ENCODE results near the gene LGR6. TPM values are rescaled to one million over a fixed set of nuclear protein-coding genes. Genes with fewer than 3 reads are reported as not detected.

Gene LGR6
- total and polyA plus RNA-seq, 3 donors from 2014 or later: 8.1 to 18.4 (median 8.3) TPM

DNA sequence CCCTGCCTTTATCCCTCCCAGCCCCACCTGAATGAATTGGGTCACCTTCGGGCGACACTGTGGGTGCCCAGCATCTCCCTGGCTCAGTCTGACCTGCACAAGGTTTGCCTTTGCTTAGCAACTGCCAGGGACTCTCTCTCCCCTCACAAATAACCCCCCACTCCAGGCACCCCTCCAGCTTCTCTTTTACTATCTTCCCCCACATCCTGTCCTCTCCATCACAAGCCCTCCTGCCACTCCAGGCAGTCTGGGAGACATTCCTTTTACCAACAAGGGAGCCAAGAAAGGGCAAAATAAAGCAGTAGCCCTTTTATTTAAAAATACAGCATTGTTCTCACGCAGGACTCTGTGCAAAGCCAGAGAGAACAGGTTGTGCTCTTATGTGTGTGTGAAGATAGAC is 23.9 kb downstream of the LGR6 start:
- Histone ChIP-seq H3K36me3 (ENCODE audit: low read depth, missing control alignments) (no peaks in the 10 kb centered on the region), H3K9me3 (no peaks in the 10 kb centered on the region), H3K27ac (no peak overlapping the region), H3K27me3 (no peaks in the 10 kb centered on the region), H3K4me1 (peaks cover 5% of the 10 kb centered on the region), H3K4me3 (no peak overlapping the region)
- intact Hi-C loops (cut with DNase I; ENCODE audit: low total_unique reads): no loop called here
- whole genome bisulfite sequencing, 2 donors: 62 to 80% methylated on average over 3 of the region's 3 CpGs
- DNase-seq: no peak
- TF ChIP-seq POLR2A (IDR thresholded peaks at IDR 0.05): no peak
- TF ChIP-seq, protein P1, sequence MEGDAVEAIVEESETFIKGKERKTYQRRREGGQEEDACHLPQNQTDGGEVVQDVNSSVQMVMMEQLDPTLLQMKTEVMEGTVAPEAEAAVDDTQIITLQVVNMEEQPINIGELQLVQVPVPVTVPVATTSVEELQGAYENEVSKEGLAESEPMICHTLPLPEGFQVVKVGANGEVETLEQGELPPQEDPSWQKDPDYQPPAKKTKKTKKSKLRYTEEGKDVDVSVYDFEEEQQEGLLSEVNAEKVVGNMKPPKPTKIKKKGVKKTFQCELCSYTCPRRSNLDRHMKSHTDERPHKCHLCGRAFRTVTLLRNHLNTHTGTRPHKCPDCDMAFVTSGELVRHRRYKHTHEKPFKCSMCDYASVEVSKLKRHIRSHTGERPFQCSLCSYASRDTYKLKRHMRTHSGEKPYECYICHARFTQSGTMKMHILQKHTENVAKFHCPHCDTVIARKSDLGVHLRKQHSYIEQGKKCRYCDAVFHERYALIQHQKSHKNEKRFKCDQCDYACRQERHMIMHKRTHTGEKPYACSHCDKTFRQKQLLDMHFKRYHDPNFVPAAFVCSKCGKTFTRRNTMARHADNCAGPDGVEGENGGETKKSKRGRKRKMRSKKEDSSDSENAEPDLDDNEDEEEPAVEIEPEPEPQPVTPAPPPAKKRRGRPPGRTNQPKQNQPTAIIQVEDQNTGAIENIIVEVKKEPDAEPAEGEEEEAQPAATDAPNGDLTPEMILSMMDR (IDR thresholded peaks at IDR 0.05): no peak

DNA sequence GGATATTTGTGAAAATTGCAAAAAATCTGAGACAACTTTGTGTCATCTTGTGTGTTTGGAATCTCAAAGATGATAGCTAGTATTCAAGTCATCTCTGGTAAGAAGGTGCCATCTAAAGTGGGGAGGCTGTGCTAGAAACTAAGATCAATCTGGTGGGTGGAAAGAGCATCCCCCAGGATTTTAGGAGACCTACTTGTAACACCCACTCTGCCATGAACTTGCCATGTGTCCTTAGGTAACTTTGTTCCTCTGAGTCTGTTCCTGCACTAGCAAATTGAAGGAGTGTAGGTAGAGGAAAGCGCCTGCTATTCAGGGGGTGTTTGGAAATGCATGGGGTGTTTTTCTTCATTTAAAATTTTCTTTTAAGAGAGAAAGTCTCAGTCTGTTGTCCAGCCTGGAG is 24.4 kb downstream of the LGR6 start:
- intact Hi-C loops (cut with DNase I; ENCODE audit: low total_unique reads): no loop called here
- H3K4me1 ChIP-seq: peaks cover 9% of the 10 kb centered on the region
- no peak for DNase-seq
- 77 to 100% methylated on average over 1 of the region's 1 CpG for WGBS, 2 donors
- no peaks in the 10 kb centered on the region for H3K27me3 ChIP-seq
- no peak overlapping the region for H3K4me3 ChIP-seq
- H3K36me3 ChIP-seq (ENCODE audit: low read depth, missing control alignments): no peaks in the 10 kb centered on the region
- TF ChIP-seq POLR2A (IDR thresholded peaks at IDR 0.05): no peak
- TF ChIP-seq, protein P1 (IDR thresholded peaks at IDR 0.05): no peak
- H3K27ac ChIP-seq: no peak overlapping the region
- no peaks in the 10 kb centered on the region for H3K9me3 ChIP-seq

DNA sequence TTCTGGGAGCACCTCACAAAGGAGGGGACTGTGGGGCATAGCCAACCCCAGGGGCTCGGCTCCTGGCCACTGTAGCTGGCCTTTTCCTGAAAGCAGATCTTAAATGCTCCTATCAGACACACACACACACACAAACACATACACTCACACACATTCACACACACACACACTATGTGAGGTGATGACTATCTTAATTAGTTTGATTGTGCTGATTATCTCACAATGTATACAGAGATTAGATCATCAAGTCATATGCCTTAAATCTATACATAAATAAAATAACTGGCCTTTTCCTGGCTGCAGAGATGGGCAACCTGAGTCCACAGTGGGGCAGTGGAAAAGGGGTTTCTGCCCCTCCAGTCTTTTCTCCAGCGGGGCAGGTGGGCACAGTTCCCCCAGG is 27.1 kb downstream of the LGR6 start:
- Histone ChIP-seq H3K27me3 (no peaks in the 10 kb centered on the region), H3K4me3 (no peak overlapping the region), H3K27ac (no peak overlapping the region), H3K9me3 (no peaks in the 10 kb centered on the region), H3K36me3 (ENCODE audit: low read depth, missing control alignments) (no peaks in the 10 kb centered on the region), H3K4me1 (peaks cover 15% of the 10 kb centered on the region)
- TF ChIP-seq, protein P1 (IDR thresholded peaks at IDR 0.05): no peak
- no peak for TF ChIP-seq POLR2A (IDR thresholded peaks at IDR 0.05)
- 89 to 98% methylated on average over 2 of the region's 2 CpGs for WGBS, 2 donors
- intact Hi-C loops (cut with DNase I; ENCODE audit: low total_unique reads): no loop called here
- DNase-seq: no peak

DNA sequence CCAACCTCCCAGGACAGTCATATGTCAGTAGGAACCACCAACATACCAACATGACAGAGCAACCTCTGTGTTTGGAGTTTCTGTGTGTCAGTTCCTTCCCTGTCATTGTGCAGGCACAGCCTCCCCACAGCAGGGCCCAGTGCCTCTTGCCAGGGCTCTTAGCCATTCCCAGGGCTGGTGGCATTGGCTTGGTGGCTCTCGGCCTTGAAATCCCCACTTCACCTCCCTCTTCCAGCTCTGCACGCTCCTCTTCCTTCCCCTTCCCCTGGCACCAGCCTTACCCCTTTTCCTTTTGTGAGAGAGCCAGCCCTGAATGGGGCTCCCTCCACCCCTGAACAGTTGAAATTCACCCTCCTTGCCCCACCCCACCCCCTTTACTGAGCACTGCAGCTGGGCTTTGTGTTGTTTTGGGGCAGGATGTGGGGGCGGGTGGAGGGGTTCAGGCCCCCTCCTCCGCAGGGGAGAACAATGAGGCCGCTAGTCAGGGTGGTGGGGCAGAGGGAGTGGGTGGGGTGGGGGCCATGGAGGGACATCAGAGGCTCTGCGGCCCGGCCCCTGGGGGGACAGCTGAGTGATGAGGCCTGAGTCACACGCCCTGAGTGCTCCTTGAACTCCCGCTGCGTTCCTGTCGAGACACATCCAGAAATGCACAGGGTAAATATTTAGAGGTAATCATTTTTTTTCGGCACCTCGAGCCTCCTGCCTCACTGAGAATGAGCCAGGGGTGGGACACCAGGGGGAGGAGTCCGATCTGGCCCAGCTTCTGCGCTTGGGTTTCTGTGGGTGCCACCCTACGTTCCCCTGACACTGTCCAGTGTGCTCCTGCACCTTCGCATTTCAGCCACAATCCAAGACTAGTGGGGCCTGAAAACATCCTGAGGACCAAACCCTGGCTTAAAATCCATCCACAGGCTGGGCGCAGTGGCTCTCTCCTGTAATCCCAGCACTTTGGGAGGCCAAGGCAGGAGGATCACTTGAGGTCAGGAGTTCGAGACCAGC is 28.6 kb downstream of the LGR6 start:
- no peak for DNase-seq
- no peaks in the 10 kb centered on the region for H3K27me3 ChIP-seq
- no peak overlapping the region for H3K4me3 ChIP-seq
- H3K36me3 ChIP-seq (ENCODE audit: low read depth, missing control alignments): no peaks in the 10 kb centered on the region
- intact Hi-C loops (cut with DNase I; ENCODE audit: low total_unique reads): no loop called here
- no peaks in the 10 kb centered on the region for H3K9me3 ChIP-seq
- 69 to 71% methylated on average over 18 to 19 of the region's 19 CpGs for WGBS, 2 donors
- H3K4me1 ChIP-seq: peaks cover 15% of the 10 kb centered on the region
- TF ChIP-seq, protein P1 (IDR thresholded peaks at IDR 0.05): no peak
- TF ChIP-seq POLR2A (IDR thresholded peaks at IDR 0.05): no peak
- H3K27ac ChIP-seq: no peak overlapping the region

Measured in testis (tissue), 3 donors.